SKM-1 (cell line): ENCODE results near the gene SLAMF6.

Source experiments
- DNase-seq: peaks from one replicate; lab custom pipeline; 2025; ENCODE audit not compliant: unreplicated experiment; lab: John Stamatoyannopoulos, UW

The SLAMF6 gene

GRCh38 chr1:160437432-160438316, 85.4 kb downstream of the SLAMF6 start:
- no peak for DNase-seq

GRCh38 chr1:160436966-160437365, 86.1 kb downstream of the SLAMF6 start:
- DNase-seq: no peak
